ENCODE results near the gene SUMO2. TPM values are rescaled to one million over a fixed set of nuclear protein-coding genes. Genes with fewer than 3 reads are reported as not detected.

The SUMO2 gene
- polyA plus RNA-seq, 12 donors: 315 to 505 (median 392) TPM; not detected in 1

DNA sequence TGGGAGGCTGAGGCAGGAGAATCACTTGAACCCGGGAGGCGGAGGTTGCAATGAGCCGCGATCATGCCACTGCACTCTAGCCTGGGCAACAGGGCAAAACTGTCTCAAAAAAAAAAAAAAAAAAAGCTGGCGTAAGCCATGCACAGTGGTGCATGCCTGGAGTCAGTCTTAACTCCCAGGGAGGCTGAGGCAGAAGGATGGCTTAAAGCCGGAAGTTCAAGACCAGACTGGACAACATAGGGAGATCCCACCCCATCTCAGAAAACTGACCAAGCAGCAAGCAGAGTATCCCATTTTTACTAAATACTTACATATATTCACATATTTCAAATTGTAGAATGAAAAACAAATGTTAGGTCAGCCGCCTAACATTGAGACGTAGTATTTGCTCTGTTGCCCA is 55.8 kb downstream of the SUMO2 start:
- no peak for DNase-seq

DNA sequence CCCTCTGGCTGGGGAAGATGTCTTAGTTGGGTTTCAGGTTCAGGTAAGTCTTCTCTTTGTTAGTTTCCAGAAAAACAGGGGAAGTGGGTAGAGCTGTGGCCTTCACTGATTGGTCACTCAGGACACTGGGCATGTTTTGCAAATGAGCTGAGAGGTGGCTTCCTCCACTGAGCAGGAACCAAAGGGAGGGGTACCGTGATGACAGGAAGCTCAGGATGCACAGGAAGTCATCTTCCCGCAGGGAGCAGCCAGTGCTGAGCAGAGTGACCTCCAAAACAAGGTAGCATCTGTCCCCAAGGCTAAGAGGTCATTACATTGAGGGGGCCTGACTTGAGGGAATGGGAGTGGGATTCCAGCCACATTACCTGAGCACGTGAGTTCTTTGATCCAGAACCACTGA is 56.8 kb downstream of the SUMO2 start:
- no peak for DNase-seq

DNA sequence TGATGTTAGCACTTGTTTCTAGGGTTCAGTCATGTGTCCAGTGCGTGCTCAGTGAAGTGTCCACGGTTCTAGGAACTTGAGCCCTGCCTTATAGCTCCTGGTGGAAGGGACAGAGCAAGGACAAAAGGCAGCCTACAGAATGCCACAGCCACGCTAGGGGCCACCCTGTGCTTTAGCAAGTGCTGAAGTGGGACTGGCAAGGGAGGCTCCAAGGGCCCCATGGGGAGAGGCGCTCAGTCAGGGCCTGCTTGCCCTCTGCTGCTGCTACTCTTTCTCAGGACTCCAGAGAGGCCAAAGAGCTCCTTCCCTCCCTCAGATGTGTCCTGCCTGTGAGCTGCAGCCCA is 58.0 kb downstream of the SUMO2 start:
- DNase-seq: no peak

DNA sequence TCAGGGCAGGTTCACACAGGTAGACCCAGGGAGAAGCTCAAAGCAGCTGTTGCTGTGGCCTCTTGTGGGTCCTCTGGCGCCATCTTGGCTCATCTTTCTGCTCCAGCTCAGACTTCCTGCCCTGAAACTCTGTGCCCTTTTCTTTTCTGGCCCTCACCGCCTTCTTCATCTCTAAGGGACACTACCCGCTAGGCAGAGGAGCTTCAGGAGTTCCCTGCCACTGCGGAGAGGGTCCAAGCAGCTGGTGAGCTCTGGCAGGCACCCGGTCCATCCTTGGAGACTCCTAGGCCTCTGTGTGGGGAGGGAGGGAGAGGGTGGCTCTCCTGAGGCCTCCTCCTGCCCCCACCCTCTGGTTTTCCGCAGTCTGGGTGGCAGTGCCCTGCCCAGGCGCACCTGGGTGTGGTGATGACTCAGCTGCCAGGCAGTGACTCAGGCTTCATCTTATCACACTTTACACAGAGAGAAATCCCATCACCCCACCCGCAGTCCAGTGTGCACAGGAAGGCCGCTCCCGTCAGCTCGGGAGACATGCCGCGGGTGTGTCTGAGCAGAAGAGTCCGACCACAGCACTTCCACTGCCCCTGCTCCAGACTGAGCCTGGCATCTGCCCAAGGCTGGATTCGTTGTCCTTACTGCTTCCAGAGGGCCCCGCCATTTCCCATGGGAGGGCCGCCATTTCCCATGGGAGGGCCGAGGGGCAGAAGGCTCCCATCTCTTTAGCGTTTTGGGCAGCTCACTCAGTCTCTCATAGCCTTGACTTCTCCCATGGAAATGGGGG is 58.5 kb downstream of the SUMO2 start:
- no peak for DNase-seq

DNA sequence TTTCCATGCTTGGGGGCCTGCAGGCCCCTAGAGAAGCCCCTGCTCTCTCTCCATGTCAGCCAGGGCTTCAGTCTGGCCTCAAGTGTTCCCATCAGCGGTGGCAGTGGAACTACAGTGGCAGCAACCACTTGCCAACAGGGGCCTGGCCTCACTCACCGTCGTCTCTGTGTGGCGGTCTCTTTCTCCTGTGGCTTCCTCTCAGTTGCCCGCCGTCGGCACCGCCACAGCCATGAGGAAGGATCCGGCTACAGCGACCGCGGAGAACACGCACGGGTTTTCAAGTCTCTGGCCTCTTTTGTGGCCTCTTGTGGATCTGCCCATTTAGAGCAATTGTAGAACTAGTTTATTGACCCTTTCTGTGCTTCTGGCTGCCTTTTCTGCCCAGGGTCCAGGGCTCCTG is 64.5 kb downstream of the SUMO2 start:
- DNase-seq: no peak

DNA sequence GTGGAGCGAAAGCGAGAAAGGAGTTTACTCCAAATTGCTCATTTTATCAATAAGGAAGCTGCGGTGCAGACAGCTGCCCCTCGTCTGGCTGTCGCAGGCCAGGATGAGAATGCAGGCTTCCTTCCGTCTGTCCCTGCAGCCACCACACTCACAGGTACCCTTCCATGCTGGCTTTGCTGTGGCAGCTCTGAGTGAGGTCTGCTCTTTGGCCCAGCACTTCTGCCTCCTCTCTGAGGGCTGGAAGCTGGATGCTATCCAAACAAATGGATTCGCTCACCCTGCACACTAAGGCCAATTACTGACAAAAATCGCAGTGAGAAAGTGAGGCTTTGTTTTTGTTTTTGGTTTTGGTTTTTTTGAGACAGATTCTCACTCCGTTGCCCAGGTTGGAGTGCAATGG is 66.0 kb downstream of the SUMO2 start:
- DNase-seq: no peak

Other genes starting within 250 kb of the SUMO2 start
- gene OTOP3, start 247.1 kb downstream of the SUMO2 start, polyA plus RNA-seq (ENCODE audit: insufficient read length in 12 of 12): not detected
- gene HID1, start 210.2 kb downstream of the SUMO2 start, polyA plus RNA-seq (ENCODE audit: insufficient read length in 12 of 12): 10 to 100 TPM in 3 of 12 donors, 1 to 10 TPM in 8, not detected in 1; 4.1 to 16.4 (median 7.0) TPM
- 10 to 100 TPM in 2 of 12 donors, 1 to 10 TPM in 9, not detected in 1; 4.5 to 12.6 (median 7.0) TPM for gene CDR2L, start 195.3 kb downstream of the SUMO2 start, polyA plus RNA-seq (ENCODE audit: insufficient read length in 12 of 12)
- 10 to 100 TPM in 11 of 12 donors, not detected in 1; 13.8 to 23.6 (median 22.2) TPM for gene MRPL58, start 170.3 kb downstream of the SUMO2 start, polyA plus RNA-seq (ENCODE audit: insufficient read length in 12 of 12)
- 100 to 1,000 TPM in 11 of 12 donors, not detected in 1; 181 to 277 (median 254) TPM for gene ATP5PD, start 136.0 kb downstream of the SUMO2 start, polyA plus RNA-seq (ENCODE audit: insufficient read length in 12 of 12)
- gene KCTD2, start 135.7 kb downstream of the SUMO2 start, polyA plus RNA-seq (ENCODE audit: insufficient read length in 12 of 12): 10 to 100 TPM in 11 of 12 donors, not detected in 1; 10.5 to 23.8 (median 22.4) TPM
- 10 to 100 TPM in 2 of 12 donors, 1 to 10 TPM in 8, not detected in 2; 5.3 to 17.4 (median 8.1) TPM for gene SLC16A5, start 95.0 kb downstream of the SUMO2 start, polyA plus RNA-seq (ENCODE audit: insufficient read length in 12 of 12)
- gene ARMC7, start 73.0 kb downstream of the SUMO2 start, polyA plus RNA-seq (ENCODE audit: insufficient read length in 12 of 12): 1 to 10 TPM in 11 of 12 donors, not detected in 1; 5.0 to 8.4 (median 6.7) TPM
- gene NT5C, start 51.2 kb downstream of the SUMO2 start, polyA plus RNA-seq (ENCODE audit: insufficient read length in 12 of 12): 10 to 100 TPM in 11 of 12 donors, not detected in 1; 27.9 to 72.5 (median 37.0) TPM
- 100 to 1,000 TPM in 11 of 12 donors, not detected in 1; 156 to 369 (median 296) TPM for gene JPT1, start 28.4 kb downstream of the SUMO2 start, polyA plus RNA-seq (ENCODE audit: insufficient read length in 12 of 12)
- 10 to 100 TPM in 11 of 12 donors, not detected in 1; 26.4 to 66.3 (median 43.9) TPM for gene NUP85, start 22.7 kb upstream of the SUMO2 start, polyA plus RNA-seq (ENCODE audit: insufficient read length in 12 of 12)
- gene GGA3, start 78.6 kb upstream of the SUMO2 start, polyA plus RNA-seq (ENCODE audit: insufficient read length in 12 of 12): 10 to 100 TPM in 11 of 12 donors, not detected in 1; 27.8 to 68.7 (median 37.4) TPM
- gene MRPS7, start 78.9 kb upstream of the SUMO2 start, polyA plus RNA-seq (ENCODE audit: insufficient read length in 12 of 12): 10 to 100 TPM in 11 of 12 donors, not detected in 1; 34.6 to 65.3 (median 57.7) TPM
- 10 to 100 TPM in 9 of 12 donors, 1 to 10 TPM in 2, not detected in 1; 9.3 to 14.9 (median 12.2) TPM for gene MIF4GD, start 88.3 kb upstream of the SUMO2 start, polyA plus RNA-seq (ENCODE audit: insufficient read length in 12 of 12)
- gene SLC25A19, start 106.5 kb upstream of the SUMO2 start, polyA plus RNA-seq (ENCODE audit: insufficient read length in 12 of 12): 1 to 10 TPM in 10 of 12 donors, not detected in 2; 4.1 to 7.5 (median 5.8) TPM
- gene GRB2, start 222.7 kb upstream of the SUMO2 start, polyA plus RNA-seq (ENCODE audit: insufficient read length in 12 of 12): 100 to 1,000 TPM; 114 to 448 (median 175) TPM

All from muscle of arm (tissue), 12 donors.